SH-SY5Y (cell line): ENCODE results near the gene GOLM1.

Source experiments
- GATA2 ChIP-seq: IDR thresholded peaks from 2 replicates; pipeline ENCODE4 v1.6.1; 2011; ENCODE audit warnings: mild to moderate bottlenecking, low read depth, low read length
- GATA3 ChIP-seq: IDR thresholded peaks from 2 replicates; pipeline ENCODE4 v1.6.1; 2011; ENCODE audit warnings: low read depth, mild to moderate bottlenecking, low read length, moderate library complexity

DNA sequence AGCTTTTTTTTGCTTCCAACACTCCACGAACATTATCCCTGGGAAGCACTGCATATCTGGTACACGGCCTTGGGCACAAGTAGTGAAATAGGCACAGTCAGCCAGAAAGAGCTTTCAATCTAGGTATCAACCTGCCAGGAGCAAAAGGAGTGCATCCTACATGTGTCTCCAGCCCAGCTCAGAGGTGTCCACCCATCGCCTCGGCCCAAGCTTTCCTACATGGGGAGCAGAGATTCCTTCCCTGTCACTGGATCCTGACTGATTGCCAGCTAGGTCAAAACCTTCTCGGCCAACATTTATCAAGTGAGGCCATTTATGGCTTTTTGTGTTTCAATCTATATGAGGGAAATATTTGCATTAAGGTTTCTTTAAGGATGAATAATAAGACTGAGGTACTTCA is 55.8 kb downstream of the GOLM1 start:
- no peak for TF ChIP-seq GATA3
- no peak for TF ChIP-seq GATA2
